Stimulated activated CD4-positive, alpha-beta T cell treated with anti-CD3 and anti-CD28 coated beads, TNF-alpha, amount 100 ng/mL, for 4 hours (primary cell): ENCODE measurements around the gene ZBTB40.

Experiments used
- DNase-seq, 3 experiments: peaks; one replicate each; pipeline ENCODE4 v3.0.0-alpha.2; 2020; ENCODE audit warnings: low read depth in 3 of 3

The ZBTB40 gene

GRCh38 chr1:22471610-22472009 lies 20.0 kb downstream of the ZBTB40 start:
- DNase-seq = no peak

- DNase-seq = no peak
Observed at GRCh38 chr1:22472596-22472995, 20.9 kb downstream of the ZBTB40 start.

GRCh38 chr1:22473952-22474351 lies 22.3 kb downstream of the ZBTB40 start:
- no peak for DNase-seq

GRCh38 chr1:22476566-22476965 lies 24.9 kb downstream of the ZBTB40 start:
- no peak for DNase-seq

- DNase-seq = no peak
Observed at GRCh38 chr1:22483121-22483520, 31.5 kb downstream of the ZBTB40 start.

- no peak for DNase-seq
Observed at GRCh38 chr1:22484706-22485345, 33.2 kb downstream of the ZBTB40 start.

GRCh38 chr1:22485431-22485830 lies 33.8 kb downstream of the ZBTB40 start:
- no peak for DNase-seq

- no peak for DNase-seq
Observed at GRCh38 chr1:22487781-22488180, 36.1 kb downstream of the ZBTB40 start.

GRCh38 chr1:22488319-22488718 lies 36.7 kb downstream of the ZBTB40 start:
- DNase-seq = no peak

GRCh38 chr1:22489278-22489677 lies 37.6 kb downstream of the ZBTB40 start:
- DNase-seq = no peak

GRCh38 chr1:22489823-22490222 lies 38.2 kb downstream of the ZBTB40 start:
- no peak for DNase-seq

- DNase-seq = no peak
Observed at GRCh38 chr1:22490309-22490708, 38.7 kb downstream of the ZBTB40 start.

GRCh38 chr1:22491995-22492715 lies 40.5 kb downstream of the ZBTB40 start:
- DNase-seq = no peak

- DNase-seq = no peak
Observed at GRCh38 chr1:22494144-22494543, 42.5 kb downstream of the ZBTB40 start.

GRCh38 chr1:22494943-22495579 lies 43.4 kb downstream of the ZBTB40 start:
- no peak for DNase-seq

- DNase-seq = no peak
Observed at GRCh38 chr1:22496536-22497160, 45.0 kb downstream of the ZBTB40 start.

GRCh38 chr1:22498463-22498862 lies 46.8 kb downstream of the ZBTB40 start:
- DNase-seq = no peak

- DNase-seq = no peak
Observed at GRCh38 chr1:22500058-22500457, 48.4 kb downstream of the ZBTB40 start.

- DNase-seq = no peak
Observed at GRCh38 chr1:22500471-22500870, 48.8 kb downstream of the ZBTB40 start.

- no peak for DNase-seq
Observed at GRCh38 chr1:22502202-22502601, 50.6 kb downstream of the ZBTB40 start.

- DNase-seq = no peak
Observed at GRCh38 chr1:22503721-22504410, 52.2 kb downstream of the ZBTB40 start.

- DNase-seq = no peak
Observed at GRCh38 chr1:22506130-22506692, 54.6 kb downstream of the ZBTB40 start.
